ENCODE measurements around the gene NUMBL. TPM values are rescaled to one million over a fixed set of nuclear protein-coding genes. Genes with fewer than 3 reads are reported as not detected.

Gene NUMBL
- total RNA-seq, 6 experiments from 2014 or later, result 6.1 to 19.6 (median 10.5) TPM

GRCh38 chr19:40646743-40647254 is 43.7 kb downstream of the NUMBL start:
- intact Hi-C loops (cut with DNase I), result no loop called here
- H3K4me3 ChIP-seq, result no peak overlapping the region
- WGBS (ENCODE audit: insufficient coverage, low coverage, low lambda C conversion rate, missing lambda C conversion rate), result 60% methylated on average over 5 of the region's 5 CpGs

GRCh38 chr19:40642757-40643305 is 47.6 kb downstream of the NUMBL start:
- no peak overlapping the region for H3K27ac ChIP-seq
- no peaks in the 10 kb centered on the region for H3K9me3 ChIP-seq
- no peak for ATAC-seq
- 78% methylated on average over 6 of the region's 8 CpGs for WGBS (ENCODE audit: insufficient coverage, low coverage, low lambda C conversion rate, missing lambda C conversion rate)
- H3K4me3 ChIP-seq, result no peak overlapping the region
- intact Hi-C loops (cut with DNase I), result no loop called here
- DNase-seq, result no peak
- no peaks in the 10 kb centered on the region for H3K36me3 ChIP-seq
- no peaks in the 10 kb centered on the region for H3K4me1 ChIP-seq
- TF ChIP-seq POLR2A (IDR thresholded peaks at IDR 0.05), result no peak
- no peak for TF ChIP-seq CTCF (IDR thresholded peaks at IDR 0.05)
- H3K27me3 ChIP-seq, result no peaks in the 10 kb centered on the region

More at GRCh38 chr19:40646743-40647254, 43.7 kb downstream of the NUMBL start:
- no peaks in the 10 kb centered on the region for H3K9me3 ChIP-seq
- no peaks in the 10 kb centered on the region for H3K27me3 ChIP-seq
- no peaks in the 10 kb centered on the region for H3K36me3 ChIP-seq
- DNase-seq (no peak), ATAC-seq (no peak)
- no peaks in the 10 kb centered on the region for H3K4me1 ChIP-seq
- TF ChIP-seq POLR2A (IDR thresholded peaks at IDR 0.05) (no peak), CTCF (IDR thresholded peaks at IDR 0.05) (no peak)
- H3K27ac ChIP-seq, result no peak overlapping the region

GRCh38 chr19:40642051-40642706 is 48.3 kb downstream of the NUMBL start:
- intact Hi-C loops (cut with DNase I), result no loop called here
- no peak for TF ChIP-seq POLR2A (IDR thresholded peaks at IDR 0.05)
- TF ChIP-seq CTCF (IDR thresholded peaks at IDR 0.05), result no peak
- Histone ChIP-seq H3K4me3 (no peak overlapping the region), H3K36me3 (no peaks in the 10 kb centered on the region), H3K9me3 (no peaks in the 10 kb centered on the region), H3K4me1 (no peaks in the 10 kb centered on the region), H3K27ac (no peak overlapping the region), H3K27me3 (no peaks in the 10 kb centered on the region)
- no peak for ATAC-seq
- DNase-seq, result no peak
- WGBS (ENCODE audit: insufficient coverage, low coverage, low lambda C conversion rate, missing lambda C conversion rate), result 89% methylated on average over 16 of the region's 18 CpGs

GRCh38 chr19:40641281-40641680 is 49.2 kb downstream of the NUMBL start:
- no peaks in the 10 kb centered on the region for H3K4me1 ChIP-seq
- 70% methylated on average over 7 of the region's 7 CpGs for WGBS (ENCODE audit: insufficient coverage, low coverage, low lambda C conversion rate, missing lambda C conversion rate)
- ATAC-seq (peak in 1 of 4 donors; percentile 16), DNase-seq (no peak)
- no peak overlapping the region for H3K27ac ChIP-seq
- intact Hi-C loops (cut with DNase I), result no loop called here
- H3K27me3 ChIP-seq, result no peaks in the 10 kb centered on the region
- TF ChIP-seq CTCF (IDR thresholded peaks at IDR 0.05) (no peak), POLR2A (IDR thresholded peaks at IDR 0.05) (no peak)
- no peaks in the 10 kb centered on the region for H3K9me3 ChIP-seq
- H3K4me3 ChIP-seq, result no peak overlapping the region
- H3K36me3 ChIP-seq, result no peaks in the 10 kb centered on the region

Measured in right lobe of liver (tissue), 6 donors.